PC-3 (cell line): ENCODE data around the gene CCDC80. TPM values are rescaled to one million over a fixed set of nuclear protein-coding genes. Genes with fewer than 3 reads are reported as not detected.

Source experiments
- ATAC-seq: fragments of 200-7000 bp; cut with Tn5 transposase; 2 replicates; pipeline ENCODE4 v1.9.1; 2020; ENCODE audit warnings: mild to moderate bottlenecking, moderate library complexity
- BruUV-seq: library from RNA; stranded (reverse); fragments of 400-500 nt; replicated peaks from 2 replicates; lab custom pipeline; 2021; lab: Mats Ljungman, UMichigan
- CTCF ChIA-PET: fragments of 300-600 bp; sonication (Branson Sonifier 250); formaldehyde crosslinking; loops from one replicate; lab custom pipeline; 2022; ENCODE audit warnings: antibody characterized with exemption; lab: Charles Lee
- POLR2A ChIA-PET: fragments of 300-600 bp; sonication (Branson Sonifier 250); formaldehyde crosslinking; loops from one replicate; lab custom pipeline; 2022; ENCODE audit warnings: antibody characterized with exemption; ENCODE audit not compliant: unreplicated experiment; lab: Charles Lee
- DNase-seq: peaks from one replicate; pipeline ENCODE4 v3.0.0-alpha.2; 2015
- H2AFZ ChIP-seq: fragments of 300-600 bp; sonication (generic); 2 replicates; pipeline ENCODE4 v1.6.0; 2016; ENCODE audit warnings: antibody characterized with exemption, low read length
- H3F3A ChIP-seq: fragments of 300-600 bp; sonication (generic); one replicate; pipeline ENCODE4 v1.6.0; 2017; ENCODE audit warnings: antibody characterized with exemption, low read length, control low read depth, mild to moderate bottlenecking; ENCODE audit not compliant: unreplicated experiment
- H3K27ac ChIP-seq: fragments of 300-600 bp; sonication (generic); 2 replicates; pipeline ENCODE4 v1.5.1; 2016; ENCODE audit warnings: mild to moderate bottlenecking, low read length
- H3K27me3 ChIP-seq: fragments of 300-600 bp; sonication (generic); 2 replicates; pipeline ENCODE4 v1.6.1; 2016; ENCODE audit warnings: low read length, mixed read lengths
- H3K36me3 ChIP-seq: fragments of 300-600 bp; sonication (generic); 2 replicates; pipeline ENCODE4 v1.6.1; 2016; ENCODE audit warnings: low read depth, mixed run types, low read length, mixed read lengths
- H3K4me1 ChIP-seq: fragments of 300-600 bp; sonication (generic); 2 replicates; pipeline ENCODE4 v1.5.1; 2016; ENCODE audit warnings: low read length; ENCODE audit not compliant: insufficient read depth
- H3K4me2 ChIP-seq: fragments of 300-600 bp; sonication (generic); 2 replicates; pipeline ENCODE4 v1.6.0; 2016; ENCODE audit warnings: low read length
- H3K4me3 ChIP-seq: fragments of 300-600 bp; sonication (generic); 2 replicates; pipeline ENCODE4 v1.5.1; 2016; ENCODE audit warnings: mild to moderate bottlenecking, low read length, mixed read lengths
- H3K79me2 ChIP-seq: fragments of 300-600 bp; sonication (generic); 2 replicates; pipeline ENCODE4 v1.6.1; 2017; ENCODE audit warnings: low read length, mixed read lengths
- H3K9ac ChIP-seq: fragments of 300-600 bp; sonication (generic); 2 replicates; pipeline ENCODE4 v1.6.0; 2016; ENCODE audit warnings: mild to moderate bottlenecking, low read length
- H3K9me2 ChIP-seq: fragments of 300-600 bp; sonication (generic); replicated peaks from 2 replicates; pipeline ENCODE4 v1.6.1; 2016; ENCODE audit warnings: mixed run types, low read length, mixed read lengths
- H3K9me3 ChIP-seq: fragments of 300-600 bp; sonication (generic); 2 replicates; pipeline ENCODE4 v1.6.1; 2016; ENCODE audit warnings: low read length, mixed read lengths
- H4K20me1 ChIP-seq: fragments of 300-600 bp; sonication (generic); 2 replicates; pipeline ENCODE4 v1.6.1; 2016; ENCODE audit warnings: low read length, mixed read lengths
- EZH2 ChIP-seq: fragments of 300-600 bp; sonication (generic); IDR thresholded peaks from one replicate; pipeline ENCODE4 v1.6.1; 2017; ENCODE audit warnings: antibody characterized with exemption, mild to moderate bottlenecking, low read length; ENCODE audit not compliant: unreplicated experiment
- EZH2phosphoT487 ChIP-seq: fragments of 300-600 bp; sonication (generic); IDR thresholded peaks from 2 replicates; pipeline ENCODE4 v1.6.1; 2018; ENCODE audit warnings: mild to moderate bottlenecking, antibody characterized with exemption, low read length, borderline replicate concordance
- intact Hi-C: fragments of 100-400 bp; cut with micrococcal nuclease; formaldehyde crosslinking; loops from 2 replicates; pipeline ENCODE4 v1.9.0; 2023
- total RNA-seq: library from RNA; depleted of rRNA; stranded (reverse); fragments of >200 nt; gene quantifications from 2 replicates; pipeline ENCODE4 v1.2.3, GENCODE V29; 2014
- TF ChIP-seq, protein P1 (sequence below): fragments of 300-600 bp; sonication (generic); conservative IDR thresholded peaks from 2 replicates; pipeline ENCODE4 v1.5.1; 2017; ENCODE audit warnings: antibody characterized with exemption, low read depth, mild to moderate bottlenecking, low read length

The CCDC80 gene
- total RNA-seq, 1 experiment from 2014 or later: 17.0 TPM

DNA sequence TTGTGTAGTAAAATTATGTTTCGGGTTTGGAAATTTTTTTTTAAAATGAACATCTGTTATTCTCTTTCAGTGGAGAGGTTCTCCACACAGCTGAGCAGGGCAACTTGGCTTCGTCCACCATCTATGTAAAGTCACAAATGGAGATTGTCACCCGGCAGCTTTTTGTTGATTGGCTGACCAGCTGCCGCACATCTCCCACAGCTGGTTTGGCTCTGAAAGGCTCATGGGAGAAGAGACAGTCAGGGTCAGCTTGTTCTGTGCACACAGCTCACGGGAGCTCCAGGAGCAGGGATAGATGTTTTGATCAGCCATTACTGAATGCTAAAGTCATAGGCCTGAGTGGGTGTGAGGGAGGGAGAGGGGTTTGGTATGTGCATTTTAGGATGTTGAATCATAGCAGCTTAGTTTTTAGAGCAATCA is 12.9 kb upstream of the CCDC80 start:
- ATAC-seq (peak; percentile 69), DNase-seq (peak; percentile 72)
- Histone ChIP-seq H3F3A (peaks cover 10% of the 10 kb centered on the region), H3K79me2 (no peaks in the 10 kb centered on the region), H3K36me3 (no peaks in the 10 kb centered on the region), H3K9me3 (no peaks in the 10 kb centered on the region), H3K9ac (no peak overlapping the region), H3K4me1 (peaks cover 67% of the 10 kb centered on the region), H2AFZ (peak overlapping the region; percentile 57), H3K4me2 (peak overlapping the region; percentile 74), H3K9me2 (0 out of 2 replicates have a peak, but pooled peaks cover 3% of the 10 kb centered on the region), H3K4me3 (peak overlapping the region; percentile 23; the same call in 1 of the 2 replicates), H3K27ac (peak overlapping the region; percentile 56), H3K27me3 (no peaks in the 10 kb centered on the region), H4K20me1 (no peaks in the 10 kb centered on the region)
- ChIA-PET CTCF (interaction anchor here (0.6 to 1.4 kb wide), 3 partner anchors 34 to 45 kb away, joined by 3 read pairs; no protein-coding TSS in a partner anchor), POLR2A (interaction anchor here (0.7 kb wide), 1 partner anchor 28 kb away, joined by 4 read pairs; no protein-coding TSS in a partner anchor)
- intact Hi-C loops: no loop called here
- TF ChIP-seq EZH2phosphoT487 (no peak), EZH2 (no peak)
- TF ChIP-seq, protein P1, sequence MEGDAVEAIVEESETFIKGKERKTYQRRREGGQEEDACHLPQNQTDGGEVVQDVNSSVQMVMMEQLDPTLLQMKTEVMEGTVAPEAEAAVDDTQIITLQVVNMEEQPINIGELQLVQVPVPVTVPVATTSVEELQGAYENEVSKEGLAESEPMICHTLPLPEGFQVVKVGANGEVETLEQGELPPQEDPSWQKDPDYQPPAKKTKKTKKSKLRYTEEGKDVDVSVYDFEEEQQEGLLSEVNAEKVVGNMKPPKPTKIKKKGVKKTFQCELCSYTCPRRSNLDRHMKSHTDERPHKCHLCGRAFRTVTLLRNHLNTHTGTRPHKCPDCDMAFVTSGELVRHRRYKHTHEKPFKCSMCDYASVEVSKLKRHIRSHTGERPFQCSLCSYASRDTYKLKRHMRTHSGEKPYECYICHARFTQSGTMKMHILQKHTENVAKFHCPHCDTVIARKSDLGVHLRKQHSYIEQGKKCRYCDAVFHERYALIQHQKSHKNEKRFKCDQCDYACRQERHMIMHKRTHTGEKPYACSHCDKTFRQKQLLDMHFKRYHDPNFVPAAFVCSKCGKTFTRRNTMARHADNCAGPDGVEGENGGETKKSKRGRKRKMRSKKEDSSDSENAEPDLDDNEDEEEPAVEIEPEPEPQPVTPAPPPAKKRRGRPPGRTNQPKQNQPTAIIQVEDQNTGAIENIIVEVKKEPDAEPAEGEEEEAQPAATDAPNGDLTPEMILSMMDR: no peak
- BruUV-seq: no TSS peak

DNA sequence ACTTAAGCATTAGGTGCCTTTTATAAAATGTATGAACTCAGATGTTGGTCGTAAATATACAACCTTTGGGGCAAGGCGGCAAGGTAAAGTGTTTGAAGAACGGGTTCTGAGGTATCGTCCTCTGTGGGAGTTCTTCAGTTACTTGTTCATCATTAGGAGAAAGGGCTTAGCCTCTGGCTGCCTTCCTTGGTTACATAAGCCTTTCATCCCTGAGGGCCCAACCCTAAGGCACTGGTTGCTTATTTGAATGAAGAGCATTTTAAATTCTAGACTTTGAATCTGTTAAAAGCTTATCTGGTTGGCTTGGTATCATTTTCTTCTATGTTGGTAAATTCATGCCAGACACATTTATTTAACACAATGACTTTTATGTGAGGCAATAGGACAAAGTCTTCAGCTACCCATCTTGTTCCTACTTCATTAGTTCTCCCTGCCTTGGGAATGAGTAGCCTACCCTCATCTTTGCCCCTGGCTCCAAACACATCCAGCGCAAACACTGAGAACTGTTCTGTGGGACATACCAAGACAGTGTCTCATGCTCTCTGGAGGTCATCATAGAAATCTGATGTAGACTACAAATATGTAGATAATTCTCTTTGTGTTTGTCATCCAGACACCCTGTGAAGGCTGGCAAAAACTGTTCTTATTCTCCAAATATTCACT is 12.4 kb upstream of the CCDC80 start:
- 0 out of 2 replicates have a peak, but pooled peaks cover 1% of the 10 kb centered on the region for H3K9me2 ChIP-seq
- peaks cover 10% of the 10 kb centered on the region for H3F3A ChIP-seq
- intact Hi-C loops: no loop called here
- H3K4me1 ChIP-seq: peaks cover 68% of the 10 kb centered on the region
- CTCF ChIA-PET: interaction anchor here (0.6 to 1.4 kb wide), 3 partner anchors 34 to 45 kb away, joined by 3 read pairs; no protein-coding TSS in a partner anchor
- ATAC-seq (peak; percentile 89), DNase-seq (peak; percentile 94)
- H3K27ac ChIP-seq: peak overlapping the region; percentile 56
- H3K4me3 ChIP-seq: peak overlapping the region; percentile 23; the same call in 1 of the 2 replicates
- POLR2A ChIA-PET: interaction anchor here (0.7 kb wide), 1 partner anchor 29 kb away, joined by 4 read pairs; no protein-coding TSS in a partner anchor
- H3K36me3 ChIP-seq: no peaks in the 10 kb centered on the region
- no peak overlapping the region for H3K9ac ChIP-seq
- peak overlapping the region; percentile 57; the same call in 1 of the 2 replicates for H2AFZ ChIP-seq
- peak overlapping the region; percentile 74 for H3K4me2 ChIP-seq
- no peaks in the 10 kb centered on the region for H3K79me2 ChIP-seq
- H3K27me3 ChIP-seq: no peaks in the 10 kb centered on the region
- no peaks in the 10 kb centered on the region for H4K20me1 ChIP-seq
- TF ChIP-seq EZH2phosphoT487: no peak
- TF ChIP-seq, protein P1: no peak
- TF ChIP-seq EZH2: no peak
- no TSS peak for BruUV-seq
- H3K9me3 ChIP-seq: no peaks in the 10 kb centered on the region
